GM13977 (cell line): ENCODE data around the gene SYNJ1.
A peak's percentile ranks its signal among the peaks of the same experiment; 100 is the strongest.
"Not testable (repeated sequence)": the region's sequence is repeated elsewhere in the genome, so short reads cannot be mapped to it uniquely, and the experiment has no call there.

Experiments
- DNase-seq: peaks from one replicate; pipeline ENCODE4 v3.0.0; 2012; ENCODE audit warnings: low spot score
- in situ Hi-C: fragments of 300-500 bp; cut with MboI; formaldehyde crosslinking; loops from one replicate; pipeline ENCODE4 v1.12.0; 2022; ENCODE audit warnings: low sequenced_read_pairs, low pct_unique_long_range_greater_than_20kb, mixed read lengths, inconsistent platforms; ENCODE audit not compliant: unreplicated experiment
- TF ChIP-seq, protein P1 (sequence below): IDR thresholded peaks from 2 replicates; pipeline ENCODE4 v1.5.1; 2012; ENCODE audit warnings: mild to moderate bottlenecking, control low read depth; ENCODE audit not compliant: insufficient read depth; ENCODE audit errors: extremely low read depth, missing control alignments

SYNJ1 gene, protein sequence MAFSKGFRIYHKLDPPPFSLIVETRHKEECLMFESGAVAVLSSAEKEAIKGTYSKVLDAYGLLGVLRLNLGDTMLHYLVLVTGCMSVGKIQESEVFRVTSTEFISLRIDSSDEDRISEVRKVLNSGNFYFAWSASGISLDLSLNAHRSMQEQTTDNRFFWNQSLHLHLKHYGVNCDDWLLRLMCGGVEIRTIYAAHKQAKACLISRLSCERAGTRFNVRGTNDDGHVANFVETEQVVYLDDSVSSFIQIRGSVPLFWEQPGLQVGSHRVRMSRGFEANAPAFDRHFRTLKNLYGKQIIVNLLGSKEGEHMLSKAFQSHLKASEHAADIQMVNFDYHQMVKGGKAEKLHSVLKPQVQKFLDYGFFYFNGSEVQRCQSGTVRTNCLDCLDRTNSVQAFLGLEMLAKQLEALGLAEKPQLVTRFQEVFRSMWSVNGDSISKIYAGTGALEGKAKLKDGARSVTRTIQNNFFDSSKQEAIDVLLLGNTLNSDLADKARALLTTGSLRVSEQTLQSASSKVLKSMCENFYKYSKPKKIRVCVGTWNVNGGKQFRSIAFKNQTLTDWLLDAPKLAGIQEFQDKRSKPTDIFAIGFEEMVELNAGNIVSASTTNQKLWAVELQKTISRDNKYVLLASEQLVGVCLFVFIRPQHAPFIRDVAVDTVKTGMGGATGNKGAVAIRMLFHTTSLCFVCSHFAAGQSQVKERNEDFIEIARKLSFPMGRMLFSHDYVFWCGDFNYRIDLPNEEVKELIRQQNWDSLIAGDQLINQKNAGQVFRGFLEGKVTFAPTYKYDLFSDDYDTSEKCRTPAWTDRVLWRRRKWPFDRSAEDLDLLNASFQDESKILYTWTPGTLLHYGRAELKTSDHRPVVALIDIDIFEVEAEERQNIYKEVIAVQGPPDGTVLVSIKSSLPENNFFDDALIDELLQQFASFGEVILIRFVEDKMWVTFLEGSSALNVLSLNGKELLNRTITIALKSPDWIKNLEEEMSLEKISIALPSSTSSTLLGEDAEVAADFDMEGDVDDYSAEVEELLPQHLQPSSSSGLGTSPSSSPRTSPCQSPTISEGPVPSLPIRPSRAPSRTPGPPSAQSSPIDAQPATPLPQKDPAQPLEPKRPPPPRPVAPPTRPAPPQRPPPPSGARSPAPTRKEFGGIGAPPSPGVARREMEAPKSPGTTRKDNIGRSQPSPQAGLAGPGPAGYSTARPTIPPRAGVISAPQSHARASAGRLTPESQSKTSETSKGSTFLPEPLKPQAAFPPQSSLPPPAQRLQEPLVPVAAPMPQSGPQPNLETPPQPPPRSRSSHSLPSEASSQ (N-terminal part only)

DNA sequence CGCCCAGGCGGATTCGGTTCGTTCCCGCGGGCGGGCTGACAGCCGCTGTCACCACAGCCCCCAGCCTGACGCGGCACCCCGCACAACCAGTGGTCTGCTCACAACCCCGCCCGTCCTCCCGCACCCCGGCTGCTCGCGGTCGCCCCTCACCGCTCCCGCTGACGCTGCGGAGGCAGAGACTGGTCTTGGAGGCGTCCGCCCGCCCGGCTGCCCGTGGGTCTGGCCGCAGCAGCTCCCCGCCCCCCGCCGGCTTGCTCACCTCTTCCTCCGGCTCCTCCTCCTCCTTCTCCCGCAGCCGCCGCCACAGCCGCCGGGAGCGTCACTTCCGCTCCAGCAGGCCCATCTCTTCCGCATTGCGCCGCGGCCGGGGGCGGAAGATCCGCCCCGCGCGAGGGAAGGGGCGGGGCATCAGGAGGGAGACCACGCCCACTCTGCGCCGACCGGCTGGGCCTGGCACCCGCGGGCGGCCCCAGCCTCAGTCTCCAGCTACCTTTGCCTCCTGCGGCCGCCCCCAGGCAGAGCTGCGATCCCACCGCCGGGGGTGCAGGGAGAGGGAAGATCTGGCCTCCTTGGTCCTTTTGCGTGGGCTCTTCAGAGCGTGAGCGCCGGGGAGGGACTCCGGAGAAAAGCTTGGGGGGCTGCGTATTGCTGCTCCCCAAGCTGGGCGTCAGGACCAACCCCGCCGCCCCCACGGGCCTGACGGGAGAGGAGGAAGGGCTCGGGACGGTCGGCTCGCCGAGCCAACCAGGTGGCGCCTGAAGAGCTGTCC lies at the start of gene SYNJ1:
Gene SYNJ1 (minus strand): TSS at position 327 of the 769 bp plus-strand sequence. CDS start 1,118 bp downstream, outside the sequence.
- DNase-seq = peak; percentile 97
- TF ChIP-seq, protein P1, sequence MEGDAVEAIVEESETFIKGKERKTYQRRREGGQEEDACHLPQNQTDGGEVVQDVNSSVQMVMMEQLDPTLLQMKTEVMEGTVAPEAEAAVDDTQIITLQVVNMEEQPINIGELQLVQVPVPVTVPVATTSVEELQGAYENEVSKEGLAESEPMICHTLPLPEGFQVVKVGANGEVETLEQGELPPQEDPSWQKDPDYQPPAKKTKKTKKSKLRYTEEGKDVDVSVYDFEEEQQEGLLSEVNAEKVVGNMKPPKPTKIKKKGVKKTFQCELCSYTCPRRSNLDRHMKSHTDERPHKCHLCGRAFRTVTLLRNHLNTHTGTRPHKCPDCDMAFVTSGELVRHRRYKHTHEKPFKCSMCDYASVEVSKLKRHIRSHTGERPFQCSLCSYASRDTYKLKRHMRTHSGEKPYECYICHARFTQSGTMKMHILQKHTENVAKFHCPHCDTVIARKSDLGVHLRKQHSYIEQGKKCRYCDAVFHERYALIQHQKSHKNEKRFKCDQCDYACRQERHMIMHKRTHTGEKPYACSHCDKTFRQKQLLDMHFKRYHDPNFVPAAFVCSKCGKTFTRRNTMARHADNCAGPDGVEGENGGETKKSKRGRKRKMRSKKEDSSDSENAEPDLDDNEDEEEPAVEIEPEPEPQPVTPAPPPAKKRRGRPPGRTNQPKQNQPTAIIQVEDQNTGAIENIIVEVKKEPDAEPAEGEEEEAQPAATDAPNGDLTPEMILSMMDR = no peak
- in situ Hi-C loops = no loop called here

DNA sequence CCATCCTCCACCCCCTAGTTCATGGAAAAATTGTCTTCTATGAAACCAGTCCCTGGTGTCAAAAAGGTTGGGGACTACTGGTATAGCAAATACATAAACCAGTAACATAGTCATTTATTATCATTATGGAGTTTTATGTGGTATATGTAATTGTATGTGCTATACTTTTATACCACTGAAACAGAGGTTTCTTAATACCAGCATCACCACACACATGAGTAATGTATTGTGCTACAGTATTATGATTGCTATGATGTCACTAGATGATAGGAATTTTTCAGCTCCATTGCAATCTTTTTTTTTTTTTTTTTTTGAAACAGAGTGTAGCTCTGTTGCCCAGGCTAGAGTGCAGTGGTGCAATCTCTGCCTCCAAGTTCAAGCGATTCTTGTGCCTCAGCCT lies 49.5 kb upstream of the SYNJ1 start:
- in situ Hi-C loops = no loop called here
- TF ChIP-seq, protein P1 = no peak
- DNase-seq = no peak

DNA sequence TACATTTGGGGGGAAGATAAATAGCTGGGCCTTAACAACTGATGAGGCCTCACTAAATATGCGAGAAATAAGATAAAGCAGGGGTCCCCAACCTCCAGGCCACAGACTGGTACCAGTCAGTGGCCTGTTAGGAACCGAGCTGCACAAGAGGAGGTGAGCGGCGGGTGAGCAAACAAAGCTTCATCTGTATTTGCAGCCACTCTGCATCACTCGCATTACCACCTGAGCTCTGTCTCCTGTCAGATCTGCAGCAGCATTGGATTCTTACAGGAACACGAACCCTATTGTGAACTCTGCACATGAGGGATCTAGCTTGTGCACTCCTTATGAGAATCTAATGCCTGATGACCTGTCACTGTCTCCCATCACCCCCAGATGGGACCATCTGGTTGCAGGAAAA lies 48.9 kb upstream of the SYNJ1 start:
- TF ChIP-seq, protein P1 = no peak
- DNase-seq = no peak
- in situ Hi-C loops = no loop called here

GRCh38 chr21:32773048-32773344 lies 45.2 kb upstream of the SYNJ1 start:
- DNase-seq, in situ Hi-C loops: not testable (repeated sequence)

DNA sequence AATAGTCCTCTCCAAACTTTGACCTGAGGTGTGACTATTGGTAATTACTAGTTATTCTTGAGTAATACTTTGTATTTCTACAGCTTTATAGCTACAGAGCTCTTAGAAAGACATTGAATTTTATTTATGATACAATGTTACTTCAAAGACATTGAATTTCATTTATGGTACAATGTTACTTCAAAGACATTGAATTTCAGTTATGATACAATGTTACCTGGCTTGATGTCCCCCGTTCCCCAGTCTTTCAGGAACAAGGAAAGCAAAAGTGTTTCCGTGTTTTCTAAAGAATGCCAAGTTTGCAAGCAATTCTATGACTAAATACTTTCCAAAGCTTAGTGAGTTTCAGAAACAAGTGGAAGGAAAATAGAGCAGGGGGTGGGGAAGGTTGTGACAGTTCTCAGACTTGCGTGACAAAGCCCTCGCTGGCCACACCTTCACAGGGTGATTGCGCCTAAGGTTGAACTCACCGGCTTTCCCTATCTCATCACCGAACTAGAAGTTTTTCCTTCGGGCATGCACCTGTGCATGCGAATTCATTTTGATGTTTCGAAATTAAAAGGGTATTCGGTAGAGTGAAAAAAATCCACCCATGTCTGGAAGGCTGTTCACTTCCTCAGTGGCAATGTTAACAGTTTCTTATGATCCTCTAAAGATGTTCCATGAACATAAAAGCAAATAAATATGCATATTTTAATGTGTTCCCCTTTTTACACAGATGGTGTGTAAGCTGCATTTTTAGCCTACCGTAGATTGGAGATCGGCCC lies 44.7 kb upstream of the SYNJ1 start:
- peak; percentile 53 for DNase-seq
- TF ChIP-seq, protein P1 = no peak
- in situ Hi-C loops = no loop called here

GRCh38 chr21:32770871-32771523 lies 43.2 kb upstream of the SYNJ1 start:
- TF ChIP-seq, protein P1 = no peak
- DNase-seq = peak; percentile 71
- in situ Hi-C loops = no loop called here
